Ovary (tissue), 3 donors: ENCODE results near the gene OLFML2A.

Experiments
- CTCF ChIP-seq, 3 donors: fragments of 450-650 bp in 2 of 3; fragments of 200-600 bp in 1 of 3; IDR thresholded peaks; one replicate each; pipeline versions ENCODE4 v1.5.1 to v1.8.0; 2016 to 2022; ENCODE audit warnings: antibody characterized with exemption in 3 of 3, mild to moderate bottlenecking in 1 of 3
- EP300 ChIP-seq: sonication (generic); formaldehyde crosslinking; IDR thresholded peaks from one replicate; pipeline ENCODE4 v1.6.1; 2017; ENCODE audit warnings: antibody characterized with exemption
- POLR2A ChIP-seq: fragments of 450-650 bp; IDR thresholded peaks from one replicate; pipeline ENCODE4 v1.6.1; 2017; ENCODE audit warnings: antibody characterized with exemption, mild to moderate bottlenecking, moderate library complexity
- donor health status: DM: no; HTN: no; CAD: no.

GRCh38 chr9:124768334-124768733, 8.6 kb upstream of the OLFML2A start:
- no peak for TF ChIP-seq CTCF (IDR thresholded peaks at IDR 0.05)
- no peak for TF ChIP-seq POLR2A
- TF ChIP-seq EP300 = no peak
